ENCODE data around the gene BHLHA15.

Gene BHLHA15

GRCh38 chr7:98229441-98229840 lies 18.2 kb downstream of the BHLHA15 start:
- no peak for TF ChIP-seq CTCF (IDR thresholded peaks at IDR 0.05)

GRCh38 chr7:98229991-98230745 lies 18.9 kb downstream of the BHLHA15 start:
- TF ChIP-seq CTCF (IDR thresholded peaks at IDR 0.05): no peak

- TF ChIP-seq CTCF (IDR thresholded peaks at IDR 0.05): no peak
These were observed 19.7 kb downstream of the BHLHA15 start for GRCh38 chr7:98230746-98231471.

- TF ChIP-seq CTCF (IDR thresholded peaks at IDR 0.05): no peak
These were observed 20.4 kb downstream of the BHLHA15 start for GRCh38 chr7:98231493-98232262.

GRCh38 chr7:98232263-98232585 lies 21.0 kb downstream of the BHLHA15 start:
- no peak for TF ChIP-seq CTCF (IDR thresholded peaks at IDR 0.05)

GRCh38 chr7:98232799-98233198 lies 21.6 kb downstream of the BHLHA15 start:
- no peak for TF ChIP-seq CTCF (IDR thresholded peaks at IDR 0.05)

GRCh38 chr7:98233219-98234070 lies 22.2 kb downstream of the BHLHA15 start:
- no peak for TF ChIP-seq CTCF (IDR thresholded peaks at IDR 0.05)
